HEK293 (cell line): ENCODE results near the gene UNC5B.

Experiments used
- CTCF ChIP-seq: fragments of 450-650 bp; formaldehyde crosslinking; IDR thresholded peaks from 2 replicates; pipeline ENCODE4 v1.5.1; 2016; ENCODE audit warnings: missing biosample characterization, missing genetic modification characterization
- KLF10 ChIP-seq: fragments of 450-650 bp; IDR thresholded peaks from 2 replicates; pipeline ENCODE4 v1.5.1; 2018; ENCODE audit warnings: missing biosample characterization, mild to moderate bottlenecking, missing genetic modification characterization
- REPIN1 ChIP-seq: fragments of 450-650 bp; formaldehyde crosslinking; IDR thresholded peaks from 2 replicates; pipeline ENCODE4 v1.5.1; 2017; ENCODE audit warnings: missing biosample characterization, missing genetic modification characterization, low read depth
- REST ChIP-seq: fragments of 450-650 bp; formaldehyde crosslinking; IDR thresholded peaks from 2 replicates; pipeline ENCODE4 v1.5.1; 2016; ENCODE audit warnings: missing biosample characterization, missing genetic modification characterization
- SCRT1 ChIP-seq: fragments of 450-650 bp; formaldehyde crosslinking; IDR thresholded peaks from 2 replicates; pipeline ENCODE4 v1.5.1; 2016; ENCODE audit warnings: missing biosample characterization, missing genetic modification characterization, borderline replicate concordance
- YY1 ChIP-seq: fragments of 450-650 bp; formaldehyde crosslinking; IDR thresholded peaks from 2 replicates; pipeline ENCODE4 v1.5.1; 2018; ENCODE audit warnings: missing biosample characterization, missing genetic modification characterization
- ZIC2 ChIP-seq: fragments of 450-650 bp; formaldehyde crosslinking; IDR thresholded peaks from 2 replicates; pipeline ENCODE4 v1.5.1; 2016; ENCODE audit warnings: missing biosample characterization, missing genetic modification characterization
- ZNF146 ChIP-seq: fragments of 450-650 bp; formaldehyde crosslinking; IDR thresholded peaks from 2 replicates; pipeline ENCODE4 v1.5.1; 2016; ENCODE audit warnings: missing biosample characterization, missing genetic modification characterization
- ZNF175 ChIP-seq: fragments of 450-650 bp; formaldehyde crosslinking; IDR thresholded peaks from 2 replicates; pipeline ENCODE4 v1.5.1; 2016; ENCODE audit warnings: missing biosample characterization, missing genetic modification characterization
- ZNF362 ChIP-seq: fragments of 450-650 bp; formaldehyde crosslinking; IDR thresholded peaks from 2 replicates; pipeline ENCODE4 v1.5.1; 2016; ENCODE audit warnings: missing biosample characterization, missing genetic modification characterization
- ZNF416 ChIP-seq: fragments of 450-650 bp; formaldehyde crosslinking; IDR thresholded peaks from 2 replicates; pipeline ENCODE4 v1.5.1; 2016; ENCODE audit warnings: missing biosample characterization, missing genetic modification characterization
- ZNF701 ChIP-seq: fragments of 450-650 bp; formaldehyde crosslinking; IDR thresholded peaks from 2 replicates; pipeline ENCODE4 v1.5.1; 2016; ENCODE audit warnings: missing biosample characterization, missing genetic modification characterization
- ZNF704 ChIP-seq: fragments of 450-650 bp; formaldehyde crosslinking; IDR thresholded peaks from 2 replicates; pipeline ENCODE4 v1.5.1; 2016; ENCODE audit warnings: missing biosample characterization, missing genetic modification characterization
- ZSCAN18 ChIP-seq: fragments of 450-650 bp; formaldehyde crosslinking; IDR thresholded peaks from 2 replicates; pipeline ENCODE4 v1.5.1; 2016; ENCODE audit warnings: missing biosample characterization, missing genetic modification characterization

- no peak for TF ChIP-seq SCRT1
- no peak for TF ChIP-seq ZNF704
- no peak for TF ChIP-seq ZNF362 (tag by site-specific recombination)
- no peak for TF ChIP-seq ZNF175
- TF ChIP-seq CTCF = no peak
- no peak for TF ChIP-seq REPIN1 (tag by site-specific recombination)
- no peak for TF ChIP-seq ZSCAN18 (tag by site-specific recombination)
- no peak for TF ChIP-seq KLF10 (tag by site-specific recombination)
- no peak for TF ChIP-seq ZNF701 (tag by site-specific recombination)
- no peak for TF ChIP-seq REST (tag by site-specific recombination)
- no peak for TF ChIP-seq ZIC2 (tag by site-specific recombination)
- TF ChIP-seq ZNF146 (tag by site-specific recombination) = no peak
- no peak for TF ChIP-seq ZNF416 (tag by site-specific recombination)
- no peak for TF ChIP-seq YY1 (tag by site-specific recombination)
Measured at GRCh38 chr10:71229726-71230655, 17.6 kb downstream of the UNC5B start.
